HL-60 (cell line): Measurements from ENCODE around the gene SLC7A10.
A peak's percentile ranks its signal among the peaks of the same experiment; 100 is the strongest.

ENCODE experiments used
- DNase-seq, 2 experiments: peaks; one replicate each; pipeline ENCODE4 v3.0.0-alpha.2; 2010 to 2020; ENCODE audit warnings: low read depth in 1 of 2, low spot score in 1 of 2
- H3K27ac ChIP-seq: fragments of 250-450 bp; sonication (Bioruptor Pico); replicated peaks from 2 replicates; pipeline ENCODE4 v1.5.1; 2020; ENCODE audit warnings: mild to moderate bottlenecking, moderate library complexity
- H3K27me3 ChIP-seq: fragments of 250-450 bp; sonication (Bioruptor Pico); 2 replicates; pipeline ENCODE4 v1.5.1; 2021; ENCODE audit warnings: mild to moderate bottlenecking, moderate library complexity; ENCODE audit not compliant: insufficient read depth, poor library complexity, severe bottlenecking
- H3K4me3 ChIP-seq: replicated peaks from 2 replicates; pipeline ENCODE4 v1.5.1; 2011; ENCODE audit warnings: mild to moderate bottlenecking, control low read depth, low read length; ENCODE audit not compliant: insufficient read depth
- GABPA ChIP-seq: IDR thresholded peaks from 2 replicates; pipeline ENCODE4 v1.6.1; 2012; ENCODE audit warnings: low read depth
- POLR2AphosphoS5 ChIP-seq: IDR thresholded peaks from 2 replicates; pipeline ENCODE4 v1.6.1; 2012; ENCODE audit warnings: low read depth
- SPI1 ChIP-seq: IDR thresholded peaks from 2 replicates; pipeline ENCODE4 v1.6.1; 2012; ENCODE audit warnings: low read depth, mild to moderate bottlenecking, borderline replicate concordance
- TF ChIP-seq, protein P1 (sequence below): IDR thresholded peaks from one replicate; pipeline ENCODE4 v1.5.1; 2011; ENCODE audit warnings: low read length, control low read depth, inconsistent platforms; ENCODE audit not compliant: insufficient read depth
- TF ChIP-seq, protein P2 (sequence below): IDR thresholded peaks from 2 replicates; pipeline ENCODE4 v1.6.1; 2012; ENCODE audit warnings: low read depth; ENCODE audit not compliant: insufficient replicate concordance

Gene SLC7A10

DNA sequence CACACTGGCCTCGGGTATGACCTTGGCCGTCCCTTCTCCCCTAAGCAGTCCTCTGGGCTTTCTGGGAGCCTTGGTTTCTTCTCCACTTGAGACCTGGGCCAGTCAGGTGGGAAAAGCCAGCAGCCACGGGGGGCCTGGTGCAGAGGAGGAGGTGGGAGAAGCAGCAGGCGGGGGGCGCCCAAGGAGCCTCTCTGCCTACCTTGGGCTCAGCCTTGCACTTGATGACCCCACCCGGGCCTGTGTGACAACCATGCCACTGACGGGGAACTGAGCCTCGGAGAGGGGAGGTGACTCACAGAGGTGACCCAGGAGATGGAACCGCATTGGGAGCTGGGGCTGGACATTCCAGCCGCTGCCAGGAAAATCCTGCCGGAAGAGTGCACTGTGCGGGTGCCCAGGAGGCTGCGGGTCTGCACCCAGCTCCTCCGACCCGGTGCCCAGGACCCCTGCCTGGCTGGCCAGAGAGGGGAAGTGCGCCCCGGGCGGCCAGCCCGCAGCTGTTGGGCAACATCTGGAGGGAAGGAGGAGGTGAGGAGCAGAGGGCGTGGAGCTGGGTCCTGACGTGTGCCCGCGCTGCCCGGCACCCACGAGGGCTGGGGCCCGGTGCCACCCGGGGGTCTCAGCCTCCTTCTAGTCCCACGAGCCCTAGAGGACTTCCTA, 23.4 kb upstream of the SLC7A10 start:
- DNase-seq = peak; percentile 93 to 95
- Histone ChIP-seq H3K27ac (peak overlapping the region; percentile 81), H3K27me3 (no peaks in the 10 kb centered on the region), H3K4me3 (peak overlapping the region; percentile 14; the same call in 1 of the 2 replicates)
- peak; percentile 53; the same call in 1 of the 2 replicates for TF ChIP-seq POLR2AphosphoS5
- TF ChIP-seq, protein P1, sequence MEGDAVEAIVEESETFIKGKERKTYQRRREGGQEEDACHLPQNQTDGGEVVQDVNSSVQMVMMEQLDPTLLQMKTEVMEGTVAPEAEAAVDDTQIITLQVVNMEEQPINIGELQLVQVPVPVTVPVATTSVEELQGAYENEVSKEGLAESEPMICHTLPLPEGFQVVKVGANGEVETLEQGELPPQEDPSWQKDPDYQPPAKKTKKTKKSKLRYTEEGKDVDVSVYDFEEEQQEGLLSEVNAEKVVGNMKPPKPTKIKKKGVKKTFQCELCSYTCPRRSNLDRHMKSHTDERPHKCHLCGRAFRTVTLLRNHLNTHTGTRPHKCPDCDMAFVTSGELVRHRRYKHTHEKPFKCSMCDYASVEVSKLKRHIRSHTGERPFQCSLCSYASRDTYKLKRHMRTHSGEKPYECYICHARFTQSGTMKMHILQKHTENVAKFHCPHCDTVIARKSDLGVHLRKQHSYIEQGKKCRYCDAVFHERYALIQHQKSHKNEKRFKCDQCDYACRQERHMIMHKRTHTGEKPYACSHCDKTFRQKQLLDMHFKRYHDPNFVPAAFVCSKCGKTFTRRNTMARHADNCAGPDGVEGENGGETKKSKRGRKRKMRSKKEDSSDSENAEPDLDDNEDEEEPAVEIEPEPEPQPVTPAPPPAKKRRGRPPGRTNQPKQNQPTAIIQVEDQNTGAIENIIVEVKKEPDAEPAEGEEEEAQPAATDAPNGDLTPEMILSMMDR = no peak
- TF ChIP-seq SPI1 = peak; percentile 97

DNA sequence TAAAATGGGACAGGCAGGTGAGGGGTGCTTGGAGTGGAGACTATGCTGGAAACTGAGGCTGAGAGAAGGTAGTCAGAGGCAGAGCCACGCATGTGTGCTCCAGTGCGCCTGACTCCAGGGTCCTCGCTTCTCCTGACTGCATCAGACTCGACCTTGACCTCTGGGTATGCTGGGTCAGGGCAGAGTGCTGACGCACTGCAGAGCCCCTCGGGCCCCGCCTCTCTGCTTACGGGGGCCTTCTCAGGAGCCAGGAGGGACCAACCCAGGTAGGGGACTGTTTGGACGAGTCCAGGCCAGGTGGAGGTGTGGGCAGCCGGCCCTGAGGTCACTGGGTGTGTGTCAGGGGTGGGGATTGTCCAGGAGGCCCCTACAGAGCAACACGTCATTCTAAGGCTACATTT, 22.9 kb upstream of the SLC7A10 start:
- no peak for DNase-seq
- TF ChIP-seq GABPA (no peak), SPI1 (no peak), POLR2AphosphoS5 (no peak)
- TF ChIP-seq, protein P2, sequence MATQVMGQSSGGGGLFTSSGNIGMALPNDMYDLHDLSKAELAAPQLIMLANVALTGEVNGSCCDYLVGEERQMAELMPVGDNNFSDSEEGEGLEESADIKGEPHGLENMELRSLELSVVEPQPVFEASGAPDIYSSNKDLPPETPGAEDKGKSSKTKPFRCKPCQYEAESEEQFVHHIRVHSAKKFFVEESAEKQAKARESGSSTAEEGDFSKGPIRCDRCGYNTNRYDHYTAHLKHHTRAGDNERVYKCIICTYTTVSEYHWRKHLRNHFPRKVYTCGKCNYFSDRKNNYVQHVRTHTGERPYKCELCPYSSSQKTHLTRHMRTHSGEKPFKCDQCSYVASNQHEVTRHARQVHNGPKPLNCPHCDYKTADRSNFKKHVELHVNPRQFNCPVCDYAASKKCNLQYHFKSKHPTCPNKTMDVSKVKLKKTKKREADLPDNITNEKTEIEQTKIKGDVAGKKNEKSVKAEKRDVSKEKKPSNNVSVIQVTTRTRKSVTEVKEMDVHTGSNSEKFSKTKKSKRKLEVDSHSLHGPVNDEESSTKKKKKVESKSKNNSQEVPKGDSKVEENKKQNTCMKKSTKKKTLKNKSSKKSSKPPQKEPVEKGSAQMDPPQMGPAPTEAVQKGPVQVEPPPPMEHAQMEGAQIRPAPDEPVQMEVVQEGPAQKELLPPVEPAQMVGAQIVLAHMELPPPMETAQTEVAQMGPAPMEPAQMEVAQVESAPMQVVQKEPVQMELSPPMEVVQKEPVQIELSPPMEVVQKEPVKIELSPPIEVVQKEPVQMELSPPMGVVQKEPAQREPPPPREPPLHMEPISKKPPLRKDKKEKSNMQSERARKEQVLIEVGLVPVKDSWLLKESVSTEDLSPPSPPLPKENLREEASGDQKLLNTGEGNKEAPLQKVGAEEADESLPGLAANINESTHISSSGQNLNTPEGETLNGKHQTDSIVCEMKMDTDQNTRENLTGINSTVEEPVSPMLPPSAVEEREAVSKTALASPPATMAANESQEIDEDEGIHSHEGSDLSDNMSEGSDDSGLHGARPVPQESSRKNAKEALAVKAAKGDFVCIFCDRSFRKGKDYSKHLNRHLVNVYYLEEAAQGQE = no peak
- TF ChIP-seq, protein P1 = no peak
- Histone ChIP-seq H3K27ac (peak overlapping the region; percentile 81), H3K27me3 (no peaks in the 10 kb centered on the region), H3K4me3 (no peak overlapping the region)

DNA sequence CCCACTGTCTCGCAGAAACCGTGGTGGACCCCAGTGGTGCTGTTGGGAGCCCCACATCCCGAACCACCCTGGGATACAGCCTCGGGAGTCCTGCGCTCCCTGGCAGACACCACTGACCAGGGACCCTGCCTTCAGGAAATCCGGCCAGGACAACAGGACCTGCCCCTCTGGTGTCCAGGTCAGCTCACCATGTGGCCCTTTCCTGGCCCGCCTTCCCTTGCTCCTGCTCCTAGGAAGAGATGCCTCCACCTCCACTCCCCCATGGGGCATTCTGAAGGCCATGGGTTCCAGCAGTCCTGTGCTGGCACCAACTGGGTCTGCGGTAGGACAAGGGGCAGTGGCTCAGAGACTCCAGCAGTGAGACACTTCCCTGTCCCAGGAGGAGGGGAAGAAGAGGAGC, 22.5 kb upstream of the SLC7A10 start:
- H3K27me3 ChIP-seq = no peaks in the 10 kb centered on the region
- peak overlapping the region; percentile 81; the same call in 1 of the 2 replicates for H3K27ac ChIP-seq
- H3K4me3 ChIP-seq = no peak overlapping the region
- DNase-seq = no peak
- no peak for TF ChIP-seq POLR2AphosphoS5
- TF ChIP-seq SPI1 = no peak
- TF ChIP-seq, protein P1 = no peak
- TF ChIP-seq, protein P2 = no peak
- TF ChIP-seq GABPA = no peak

DNA sequence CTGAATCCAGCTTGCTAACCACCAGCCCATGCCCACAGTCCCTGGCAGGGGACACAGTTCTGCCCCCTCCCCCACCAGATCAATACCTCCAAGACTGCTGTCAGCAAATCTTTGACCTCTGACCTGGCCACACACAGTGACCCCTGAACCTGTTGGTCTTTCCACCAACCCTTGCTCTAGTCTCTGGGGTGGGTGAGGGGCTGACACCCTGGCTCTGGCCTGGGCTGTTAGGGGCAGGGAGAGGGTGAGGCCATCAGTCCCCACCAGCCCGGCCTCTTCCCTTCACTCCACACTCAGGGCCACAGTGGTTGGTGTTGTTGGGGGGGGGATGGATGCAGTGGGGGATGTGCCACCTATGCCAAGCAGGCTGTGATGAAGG, 21.8 kb upstream of the SLC7A10 start:
- Histone ChIP-seq H3K27me3 (no peaks in the 10 kb centered on the region), H3K4me3 (no peak overlapping the region), H3K27ac (no peak overlapping the region)
- TF ChIP-seq POLR2AphosphoS5 (no peak), GABPA (no peak), SPI1 (no peak)
- TF ChIP-seq, protein P1 = no peak
- TF ChIP-seq, protein P2 = no peak
- DNase-seq = no peak
